GM19238 (cell line): ENCODE data around the gene CTU2.
A peak's percentile ranks its signal among the peaks of the same experiment; 100 is the strongest.
"Not testable (repeated sequence)": the region's sequence is repeated elsewhere in the genome, so short reads cannot be mapped to it uniquely, and the experiment has no call there.

Experiments used
- DNase-seq: peaks from one replicate; pipeline ENCODE4 v3.0.0; 2011; ENCODE audit warnings: low spot score; ENCODE audit not compliant: insufficient read length

Gene CTU2

GRCh38 chr16:88706229-88706964 lies at the start of gene CTU2, which contains the start of gene RNF166:
Gene CTU2 (plus strand): TSS chr16:88706503. CDS start chr16:88706531, 28 bp downstream.
Gene RNF166 (minus strand): TSS chr16:88706408. CDS start chr16:88706325, 83 bp downstream.
- peak; percentile 98 for DNase-seq

GRCh38 chr16:88657371-88657770 lies 48.9 kb upstream of the CTU2 start:
- no peak for DNase-seq

- DNase-seq = no peak
Observed at GRCh38 chr16:88658714-88659113, 47.6 kb upstream of the CTU2 start.

- no peak for DNase-seq
Observed at GRCh38 chr16:88659160-88659559, 47.1 kb upstream of the CTU2 start.

GRCh38 chr16:88661468-88661867 lies 44.8 kb upstream of the CTU2 start:
- no peak for DNase-seq

- DNase-seq = no peak
Observed at GRCh38 chr16:88662222-88662842, 44.0 kb upstream of the CTU2 start.

- DNase-seq = peak; percentile 100
Observed at GRCh38 chr16:88662843-88663606, 43.3 kb upstream of the CTU2 start, which contains the start of gene MVD. Gene MVD (minus strand): TSS chr16:88663091. CDS start chr16:88663080, 11 bp downstream.

GRCh38 chr16:88665148-88665547 lies 41.2 kb upstream of the CTU2 start:
- no peak for DNase-seq

GRCh38 chr16:88665570-88665969 lies 40.7 kb upstream of the CTU2 start:
- DNase-seq = no peak

- DNase-seq = no peak
Observed at GRCh38 chr16:88667461-88667860, 38.8 kb upstream of the CTU2 start.

- DNase-seq = not testable (repeated sequence)
Observed at GRCh38 chr16:88669493-88669892, 36.8 kb upstream of the CTU2 start.

GRCh38 chr16:88669980-88670379 lies 36.3 kb upstream of the CTU2 start:
- no peak for DNase-seq

- no peak for DNase-seq
Observed at GRCh38 chr16:88671806-88672205, 34.5 kb upstream of the CTU2 start.

GRCh38 chr16:88672776-88673175 lies 33.5 kb upstream of the CTU2 start:
- DNase-seq = no peak

GRCh38 chr16:88673716-88674379 lies 32.5 kb upstream of the CTU2 start:
- DNase-seq = no peak

- DNase-seq = no peak
Observed at GRCh38 chr16:88676502-88677242, 29.6 kb upstream of the CTU2 start.

GRCh38 chr16:88677721-88678120 lies 28.6 kb upstream of the CTU2 start:
- DNase-seq = no peak

GRCh38 chr16:88678224-88678979 lies 27.9 kb upstream of the CTU2 start:
- DNase-seq = no peak

GRCh38 chr16:88680554-88681083 lies 25.7 kb upstream of the CTU2 start:
- DNase-seq = no peak
